IMR-90 (cell line): Measurements from ENCODE around the gene NCKAP5. TPM values are rescaled to one million over a fixed set of nuclear protein-coding genes. Genes with fewer than 3 reads are reported as not detected.

Source experiments
- ATAC-seq: fragments of 200-7000 bp; cut with Tn5 transposase; 2 replicates; pipeline ENCODE4 v1.9.1; 2020; ENCODE audit warnings: low read depth, mild to moderate bottlenecking, moderate library complexity
- BruUV-seq: library from RNA; stranded (reverse); fragments of 400-500 nt; replicated peaks from 2 replicates; lab custom pipeline; 2021; lab: Mats Ljungman, UMichigan
- CTCF ChIA-PET: fragments of 300-600 bp; formaldehyde crosslinking; extraction: SDS; loops from one replicate; lab custom pipeline; 2021; ENCODE audit warnings: antibody characterized with exemption; lab: Yijun Ruan, JAX
- POLR2A ChIA-PET: fragments of 300-600 bp; sonication (Branson Sonifier 250); formaldehyde crosslinking; loops from one replicate; lab custom pipeline; 2022; ENCODE audit warnings: antibody characterized with exemption; ENCODE audit not compliant: unreplicated experiment; lab: Charles Lee
- DNase-seq: peaks from one replicate; pipeline ENCODE4 v3.0.0; 2013
- H2AFZ ChIP-seq: replicated peaks from 2 replicates; pipeline ENCODE3; 2013; ENCODE audit warnings: low read length, mild to moderate bottlenecking; ENCODE audit not compliant: poor library complexity
- H2AK5ac ChIP-seq: 2 replicates; pipeline ENCODE4 v1.6.1; 2013; ENCODE audit warnings: low read depth, low read length, inconsistent platforms
- H2AK9ac ChIP-seq: replicated peaks from 2 replicates; pipeline ENCODE3; 2013; ENCODE audit warnings: mild to moderate bottlenecking, low read depth, low read length, moderate library complexity; ENCODE audit not compliant: poor library complexity
- H2BK120ac ChIP-seq: 2 replicates; pipeline ENCODE4 v1.6.1; 2013; ENCODE audit warnings: low read depth, low read length, inconsistent platforms
- H2BK15ac ChIP-seq: 3 replicates; pipeline ENCODE4 v1.6.1; 2013; ENCODE audit warnings: low read depth, low read length, inconsistent platforms
- H2BK20ac ChIP-seq: 2 replicates; pipeline ENCODE4 v1.6.1; 2013; ENCODE audit warnings: low read depth, mild to moderate bottlenecking, inconsistent platforms, low read length, moderate library complexity
- H2BK5ac ChIP-seq: 2 replicates; pipeline ENCODE4 v1.6.1; 2013; ENCODE audit warnings: mild to moderate bottlenecking, low read depth, low read length, inconsistent platforms; ENCODE audit not compliant: poor library complexity, severe bottlenecking
- H3K14ac ChIP-seq: replicated peaks from 2 replicates; pipeline ENCODE4 v1.6.1; 2013; ENCODE audit warnings: low read depth, low read length, inconsistent platforms
- H3K18ac ChIP-seq: 2 replicates; pipeline ENCODE4 v1.6.1; 2013; ENCODE audit warnings: low read depth, low read length, control low read depth
- H3K23ac ChIP-seq: 2 replicates; pipeline ENCODE4 v1.6.1; 2013; ENCODE audit warnings: low read depth, low read length, inconsistent platforms
- H3K27ac ChIP-seq: 2 replicates; pipeline ENCODE4 v1.5.1; 2013; ENCODE audit warnings: mild to moderate bottlenecking, control low read depth, low read length; ENCODE audit not compliant: insufficient read depth
- H3K27me3 ChIP-seq: 2 replicates; pipeline ENCODE4 v1.6.1; 2013; ENCODE audit warnings: low read length; ENCODE audit not compliant: control insufficient read depth, insufficient read depth
- H3K36me3 ChIP-seq: 2 replicates; pipeline ENCODE4 v1.6.1; 2013; ENCODE audit warnings: low read length, mixed read lengths; ENCODE audit not compliant: control insufficient read depth, insufficient read depth
- H3K4ac ChIP-seq: 2 replicates; pipeline ENCODE4 v1.6.1; 2013; ENCODE audit warnings: low read depth, low read length, inconsistent platforms
- H3K4me1 ChIP-seq: 2 replicates; pipeline ENCODE4 v1.6.1; 2013; ENCODE audit warnings: low read length, mixed read lengths; ENCODE audit not compliant: control insufficient read depth, insufficient read depth
- H3K4me2 ChIP-seq: 2 replicates; pipeline ENCODE4 v1.6.1; 2013; ENCODE audit warnings: low read depth, mild to moderate bottlenecking, control low read depth, low read length, moderate library complexity
- H3K4me3 ChIP-seq: 2 replicates; pipeline ENCODE4 v1.5.1; 2013; ENCODE audit warnings: low read depth, mild to moderate bottlenecking, control low read depth, low read length, moderate library complexity; ENCODE audit not compliant: insufficient read depth
- H3K56ac ChIP-seq: 2 replicates; pipeline ENCODE4 v1.6.1; 2013; ENCODE audit warnings: low read length, inconsistent platforms; ENCODE audit not compliant: insufficient read depth; ENCODE audit errors: extremely low read depth
- H3K79me1 ChIP-seq, 2 experiments: 2 replicates each; pipeline ENCODE4 v1.6.1; 2013; ENCODE audit warnings: low read length in 2 of 2, inconsistent platforms in 1 of 2, low read depth in 1 of 2
- H3K9ac ChIP-seq: 2 replicates; pipeline ENCODE4 v1.6.1; 2013; ENCODE audit warnings: low read depth, low read length, control low read depth
- H3K9me1 ChIP-seq: 2 replicates; pipeline ENCODE4 v1.6.1; 2013; ENCODE audit warnings: low read length, inconsistent platforms; ENCODE audit not compliant: insufficient read depth
- H3K9me3 ChIP-seq: 2 replicates; pipeline ENCODE4 v1.6.1; 2013; ENCODE audit warnings: low read length; ENCODE audit not compliant: control insufficient read depth, insufficient read depth
- H4K20me1 ChIP-seq: 2 replicates; pipeline ENCODE4 v1.6.1; 2013; ENCODE audit warnings: low read length, inconsistent platforms; ENCODE audit not compliant: insufficient read depth
- H4K5ac ChIP-seq: 2 replicates; pipeline ENCODE4 v1.6.1; 2013; ENCODE audit warnings: mild to moderate bottlenecking, low read depth, low read length, control low read depth
- H4K8ac ChIP-seq, 2 experiments: 2 replicates each; pipeline ENCODE4 v1.6.1; 2013; ENCODE audit warnings: low read depth in 2 of 2, low read length in 2 of 2, control low read depth in 1 of 2, inconsistent platforms in 1 of 2
- H4K91ac ChIP-seq: 2 replicates; pipeline ENCODE4 v1.6.1; 2013; ENCODE audit warnings: low read depth, low read length, inconsistent platforms; ENCODE audit not compliant: insufficient read depth
- BHLHE40 ChIP-seq: fragments of 150-350 bp; IDR thresholded peaks from 2 replicates; pipeline ENCODE4 v1.6.1; 2016; ENCODE audit warnings: mild to moderate bottlenecking, low read depth, low read length
- CEBPB ChIP-seq: IDR thresholded peaks from 2 replicates; pipeline ENCODE4 v1.6.1; 2012; ENCODE audit warnings: low read depth, low read length, improper control_type of control experiment
- CHD1 ChIP-seq: IDR thresholded peaks from 2 replicates; pipeline ENCODE4 v1.6.1; 2012; ENCODE audit warnings: low read depth, low read length, improper control_type of control experiment
- FOS ChIP-seq: fragments of 150-350 bp; IDR thresholded peaks from 2 replicates; pipeline ENCODE4 v1.6.1; 2016; ENCODE audit warnings: low read depth, low read length
- MAFK ChIP-seq: IDR thresholded peaks from 2 replicates; pipeline ENCODE4 v1.6.1; 2012; ENCODE audit warnings: low read depth, low read length, improper control_type of control experiment
- MAZ ChIP-seq: IDR thresholded peaks from 2 replicates; pipeline ENCODE4 v1.6.1; 2012; ENCODE audit warnings: low read depth, mild to moderate bottlenecking, low read length, improper control_type of control experiment, moderate library complexity, borderline replicate concordance
- MXI1 ChIP-seq: IDR thresholded peaks from 2 replicates; pipeline ENCODE4 v1.6.1; 2012; ENCODE audit warnings: low read depth, mild to moderate bottlenecking, low read length, moderate library complexity, borderline replicate concordance
- NFE2L2 ChIP-seq: fragments of 150-350 bp; IDR thresholded peaks from 2 replicates; pipeline ENCODE4 v1.6.1; 2016; ENCODE audit warnings: low read depth, mild to moderate bottlenecking, low read length
- POLR2A ChIP-seq: IDR thresholded peaks from 2 replicates; pipeline ENCODE4 v1.6.1; 2012; ENCODE audit warnings: mild to moderate bottlenecking, low read depth, low read length
- RAD21 ChIP-seq: IDR thresholded peaks from 2 replicates; pipeline ENCODE4 v1.6.1; 2012; ENCODE audit warnings: low read length, improper control_type of control experiment
- RCOR1 ChIP-seq: IDR thresholded peaks from 2 replicates; pipeline ENCODE4 v1.6.1; 2012; ENCODE audit warnings: mild to moderate bottlenecking, low read length, improper control_type of control experiment; ENCODE audit not compliant: insufficient replicate concordance
- RFX5 ChIP-seq: IDR thresholded peaks from 2 replicates; pipeline ENCODE4 v1.8.0; 2012; ENCODE audit warnings: low read depth, mild to moderate bottlenecking, low read length, moderate library complexity
- SMC3 ChIP-seq: fragments of 150-350 bp; IDR thresholded peaks from 2 replicates; pipeline ENCODE4 v1.6.1; 2016; ENCODE audit warnings: low read depth, mild to moderate bottlenecking, antibody characterized with exemption, low read length, moderate library complexity
- WGBS, 2 experiments: methylation state at CpG; one replicate each; pipeline versions ENCODE4 v1.1.5 to v1.1.7; 2013; ENCODE audit warnings: missing lambda C conversion rate in 2 of 2; ENCODE audit not compliant: insufficient read length in 1 of 2; ENCODE audit errors: extremely low coverage in 2 of 2; 5-methylcytosine and 5-hydroxymethylcytosine counted together
- dilution Hi-C: fragments of 300-500 bp; cut with HindIII; formaldehyde crosslinking; loops from one replicate; pipeline ENCODE4 v1.14.3; 2018; ENCODE audit warnings: low sequenced_read_pairs; ENCODE audit not compliant: unreplicated experiment
- in situ Hi-C: fragments of 300-500 bp; cut with MboI; formaldehyde crosslinking; loops from 3 replicates; pipeline ENCODE4 v1.14.3; 2019; ENCODE audit warnings: low sequenced_read_pairs, inconsistent platforms, mixed read lengths
- intact Hi-C: fragments of 100-400 bp; cut with micrococcal nuclease; formaldehyde crosslinking; loops from 2 replicates; pipeline ENCODE4 v1.10.0; 2022
- polyA plus RNA-seq, 3 experiments: library from polyadenylated mRNA; depleted of rRNA; stranded (reverse); fragments of >200 nt; gene quantifications; 2 replicates each; pipeline ENCODE4 v1.2.3, GENCODE V29; 2012; ENCODE audit warnings: low replicate concordance in 1 of 3
- total RNA-seq: library from RNA; depleted of rRNA; stranded (reverse); fragments of >200 nt; gene quantifications from 2 replicates; pipeline ENCODE4 v1.2.3, GENCODE V29; 2012
- TF ChIP-seq, protein P1 (sequence below): fragments of 150-350 bp; IDR thresholded peaks from 2 replicates; pipeline ENCODE4 v1.6.1; 2017; ENCODE audit warnings: mild to moderate bottlenecking, antibody characterized with exemption, low read length, low read depth
- TF ChIP-seq, protein P2 (sequence below): conservative IDR thresholded peaks from 2 replicates; pipeline ENCODE4 v1.5.1; 2012; ENCODE audit warnings: mild to moderate bottlenecking, low read depth, low read length, improper control_type of control experiment
- TF ChIP-seq, protein P3 (sequence below): fragments of 150-350 bp; IDR thresholded peaks from 2 replicates; pipeline ENCODE4 v1.6.1; 2016; ENCODE audit warnings: low read depth, mild to moderate bottlenecking, low read length, moderate library complexity, borderline replicate concordance

NCKAP5 gene
- total and polyA plus RNA-seq, 2 of the 4 experiments (the other 2 are of a cell fraction): 2.7 to 3.9 TPM

DNA sequence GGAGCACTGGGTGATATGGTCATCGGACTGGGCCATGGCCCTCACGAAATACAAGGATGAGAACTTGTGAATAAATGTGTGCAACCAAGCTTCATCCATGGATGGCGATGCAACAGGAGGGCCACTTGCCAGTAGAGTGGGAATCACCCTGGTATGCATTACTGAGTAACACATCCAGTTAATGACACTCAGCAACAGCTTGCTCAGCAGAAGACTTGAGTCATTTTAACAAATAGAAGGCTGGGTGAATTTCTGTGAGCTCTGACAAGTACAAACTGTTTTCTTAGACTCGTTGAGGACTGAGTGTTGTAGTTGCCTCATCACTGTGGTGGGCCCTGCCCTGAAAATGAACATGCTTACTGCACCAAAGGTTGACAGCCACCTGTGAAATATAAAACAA lies 221.6 kb downstream of the NCKAP5 start:
- peak; percentile 93 for DNase-seq
- in situ Hi-C loops: no loop called here
- H2AK9ac ChIP-seq: no peak overlapping the region
- 100% methylated on average over 2 of the region's 4 CpGs; no CpG with 5 or more reads in 1 of the 2 experiments for WGBS, 2 experiments
- H4K91ac ChIP-seq: 0 out of 2 replicates have a peak overlapping the region, but pooled peaks have one; percentile 17
- H2AK5ac ChIP-seq: peak overlapping the region; percentile 25; the same call in 1 of the 2 replicates
- no TSS peak for BruUV-seq
- no peak overlapping the region for H3K4me3 ChIP-seq
- no peak overlapping the region for H3K56ac ChIP-seq
- H3K4me2 ChIP-seq: no peak overlapping the region
- no peak overlapping the region for H3K27ac ChIP-seq
- peak overlapping the region; percentile 44; the same call in 1 of the 2 replicates for H2BK120ac ChIP-seq
- H2BK15ac ChIP-seq: no peak overlapping the region
- H3K4me1 ChIP-seq: peaks cover 2% of the 10 kb centered on the region
- TF ChIP-seq BHLHE40 (0 out of 2 replicates have a peak, but pooled peaks have one; percentile 4), FOS (peak; percentile 33; the same call in 1 of the 2 replicates), CHD1 (no peak), MAZ (no peak), RFX5 (0 out of 2 replicates have a peak, but pooled peaks have one; percentile 38), CEBPB (no peak; the same call in 1 of the 2 replicates), NFE2L2 (no peak), SMC3 (no peak), POLR2A (no peak), RCOR1 (no peak), MAFK (peak; percentile 74), MXI1 (no peak), RAD21 (peak; percentile 19; the same call in 1 of the 2 replicates)
- TF ChIP-seq, protein P1, sequence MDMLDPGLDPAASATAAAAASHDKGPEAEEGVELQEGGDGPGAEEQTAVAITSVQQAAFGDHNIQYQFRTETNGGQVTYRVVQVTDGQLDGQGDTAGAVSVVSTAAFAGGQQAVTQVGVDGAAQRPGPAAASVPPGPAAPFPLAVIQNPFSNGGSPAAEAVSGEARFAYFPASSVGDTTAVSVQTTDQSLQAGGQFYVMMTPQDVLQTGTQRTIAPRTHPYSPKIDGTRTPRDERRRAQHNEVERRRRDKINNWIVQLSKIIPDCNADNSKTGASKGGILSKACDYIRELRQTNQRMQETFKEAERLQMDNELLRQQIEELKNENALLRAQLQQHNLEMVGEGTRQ: no peak
- TF ChIP-seq, protein P2, sequence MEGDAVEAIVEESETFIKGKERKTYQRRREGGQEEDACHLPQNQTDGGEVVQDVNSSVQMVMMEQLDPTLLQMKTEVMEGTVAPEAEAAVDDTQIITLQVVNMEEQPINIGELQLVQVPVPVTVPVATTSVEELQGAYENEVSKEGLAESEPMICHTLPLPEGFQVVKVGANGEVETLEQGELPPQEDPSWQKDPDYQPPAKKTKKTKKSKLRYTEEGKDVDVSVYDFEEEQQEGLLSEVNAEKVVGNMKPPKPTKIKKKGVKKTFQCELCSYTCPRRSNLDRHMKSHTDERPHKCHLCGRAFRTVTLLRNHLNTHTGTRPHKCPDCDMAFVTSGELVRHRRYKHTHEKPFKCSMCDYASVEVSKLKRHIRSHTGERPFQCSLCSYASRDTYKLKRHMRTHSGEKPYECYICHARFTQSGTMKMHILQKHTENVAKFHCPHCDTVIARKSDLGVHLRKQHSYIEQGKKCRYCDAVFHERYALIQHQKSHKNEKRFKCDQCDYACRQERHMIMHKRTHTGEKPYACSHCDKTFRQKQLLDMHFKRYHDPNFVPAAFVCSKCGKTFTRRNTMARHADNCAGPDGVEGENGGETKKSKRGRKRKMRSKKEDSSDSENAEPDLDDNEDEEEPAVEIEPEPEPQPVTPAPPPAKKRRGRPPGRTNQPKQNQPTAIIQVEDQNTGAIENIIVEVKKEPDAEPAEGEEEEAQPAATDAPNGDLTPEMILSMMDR: no peak
- TF ChIP-seq, protein P3, sequence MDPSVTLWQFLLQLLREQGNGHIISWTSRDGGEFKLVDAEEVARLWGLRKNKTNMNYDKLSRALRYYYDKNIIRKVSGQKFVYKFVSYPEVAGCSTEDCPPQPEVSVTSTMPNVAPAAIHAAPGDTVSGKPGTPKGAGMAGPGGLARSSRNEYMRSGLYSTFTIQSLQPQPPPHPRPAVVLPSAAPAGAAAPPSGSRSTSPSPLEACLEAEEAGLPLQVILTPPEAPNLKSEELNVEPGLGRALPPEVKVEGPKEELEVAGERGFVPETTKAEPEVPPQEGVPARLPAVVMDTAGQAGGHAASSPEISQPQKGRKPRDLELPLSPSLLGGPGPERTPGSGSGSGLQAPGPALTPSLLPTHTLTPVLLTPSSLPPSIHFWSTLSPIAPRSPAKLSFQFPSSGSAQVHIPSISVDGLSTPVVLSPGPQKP: no peak
- no peak overlapping the region for H3K23ac ChIP-seq
- H3K79me1 ChIP-seq: no peaks in the 10 kb centered on the region
- H2AFZ ChIP-seq: peak overlapping the region; percentile 60
- ChIA-PET POLR2A (no interaction called here), CTCF (no interaction called here)
- intact Hi-C loops: no loop called here
- peaks cover 3% of the 10 kb centered on the region; the same call in 1 of the 2 replicates for H3K9me3 ChIP-seq
- peak overlapping the region in 1 of 2 experiments; percentile 16; a peak in 1 of 4 replicates for H4K8ac ChIP-seq
- no peak overlapping the region for H3K18ac ChIP-seq
- H3K4ac ChIP-seq: 0 out of 2 replicates have a peak overlapping the region, but pooled peaks have one; percentile 12
- no peaks in the 10 kb centered on the region for H3K36me3 ChIP-seq
- H3K14ac ChIP-seq: 0 out of 2 replicates have a peak overlapping the region, but pooled peaks have one; percentile 10
- no peak overlapping the region for H4K5ac ChIP-seq
- H2BK5ac ChIP-seq: peak overlapping the region; percentile 41
- peak; percentile 95 for ATAC-seq
- H3K9me1 ChIP-seq: no peaks in the 10 kb centered on the region
- dilution Hi-C loops: no loop called here
- no peaks in the 10 kb centered on the region for H4K20me1 ChIP-seq
- no peaks in the 10 kb centered on the region for H3K27me3 ChIP-seq
- H3K9ac ChIP-seq: no peak overlapping the region
- peak overlapping the region; percentile 1; the same call in 1 of the 2 replicates for H2BK20ac ChIP-seq
